ENCODE data around the gene TOGARAM2. TPM values are rescaled to one million over a fixed set of nuclear protein-coding genes. Genes with fewer than 3 reads are reported as not detected.

Gene TOGARAM2
- total and polyA plus RNA-seq, 2 of the 8 experiments (the other 6 are each of a cell fraction or from before 2014, with no cell fraction given): 0.42 to 1.4 TPM

- TF ChIP-seq SUZ12 (IDR thresholded peaks at IDR 0.05; ENCODE audit: low read length): no peak
- no peak for TF ChIP-seq HDAC2 (IDR thresholded peaks at IDR 0.05; ENCODE audit: borderline replicate concordance in 1 of 2, low read depth in 2 of 2, low read length in 2 of 2)
Observed at GRCh38 chr2:29082804-29083495, 101.9 kb downstream of the TOGARAM2 start (continued).

All from H1 (cell line).